Endothelial cell of umbilical vein (primary cell): ENCODE results near the gene TULP4.

Experiments used
- CTCF ChIP-seq, 2 donors: IDR thresholded peaks; 1 replicate in 1 of 2; 2 replicates in 1 of 2; pipeline ENCODE4 v1.5.1; 2011; ENCODE audit warnings: low read length in 2 of 2, mild to moderate bottlenecking in 2 of 2, moderate library complexity in 2 of 2, control low read depth in 1 of 2, inconsistent platforms in 1 of 2, low read depth in 1 of 2; ENCODE audit not compliant: insufficient read depth in 1 of 2; ENCODE audit errors: extremely low read depth in 1 of 2
- MAX ChIP-seq: IDR thresholded peaks from 2 replicates; pipeline ENCODE4 v1.6.1; 2011; ENCODE audit not compliant: insufficient read depth, insufficient read length
- POLR2A ChIP-seq: IDR thresholded peaks from 2 replicates; pipeline ENCODE4 v1.6.1; 2012; ENCODE audit warnings: low read depth, mild to moderate bottlenecking, control low read depth, low read length
- POLR2AphosphoS5 ChIP-seq: IDR thresholded peaks from 2 replicates; pipeline ENCODE4 v1.6.1; 2012; ENCODE audit warnings: low read depth, mild to moderate bottlenecking, control low read depth, low read length, moderate library complexity; ENCODE audit not compliant: insufficient read depth

GRCh38 chr6:158303210-158303731 is 9.0 kb upstream of the TULP4 start:
- TF ChIP-seq POLR2A (no peak), CTCF (IDR thresholded peaks at IDR 0.05; ENCODE audit: extremely low read depth in 1 of 2, insufficient read depth in 1 of 2, low read depth in 1 of 2, low read length in 2 of 2) (no peak), POLR2AphosphoS5 (no peak), MAX (no peak)
